ENCODE results near the gene WDR4. TPM values are rescaled to one million over a fixed set of nuclear protein-coding genes. Genes with fewer than 3 reads are reported as not detected.

Gene WDR4
- total and polyA plus RNA-seq, 9 of the 15 experiments (the other 6 are each of a cell fraction or from before 2014, with no cell fraction given): 5.4 to 95.4 (median 32.1) TPM

GRCh38 chr21:42923553-42924432 lies 44.5 kb upstream of the WDR4 start (continued):
- TF ChIP-seq THAP7 (CRISPR knock-in tag; IDR thresholded peaks at IDR 0.05) (no peak), TCF7 (IDR thresholded peaks at IDR 0.05; ENCODE audit: borderline replicate concordance) (peak; percentile 58; the same call in 1 of the 2 replicates), ZBTB1 (CRISPR knock-in tag; IDR thresholded peaks at IDR 0.05; ENCODE audit: borderline replicate concordance, low read depth) (no peak; the same call in 1 of the 2 replicates), ARID3B (CRISPR knock-in tag; IDR thresholded peaks at IDR 0.05; ENCODE audit: borderline replicate concordance) (no peak), BMI1 (IDR thresholded peaks at IDR 0.05; ENCODE audit: low read length) (no peak), ZNF79 (CRISPR knock-in tag; IDR thresholded peaks at IDR 0.05; ENCODE audit: low read depth) (no peak), AFF4 (CRISPR knock-in tag; IDR thresholded peaks at IDR 0.05) (no peak), KDM1A (IDR thresholded peaks at IDR 0.05) (peak; percentile 69 to 73), ZBTB12 (CRISPR knock-in tag; IDR thresholded peaks at IDR 0.05) (no peak), PHF21A (IDR thresholded peaks at IDR 0.05; ENCODE audit: borderline replicate concordance, low read depth) (peak; percentile 95), NFE2 (IDR thresholded peaks at IDR 0.05; ENCODE audit: low read depth) (no peak), HNRNPUL1 (IDR thresholded peaks at IDR 0.05; ENCODE audit: low read length) (no peak), E2F8 (IDR thresholded peaks at IDR 0.05; ENCODE audit: low read depth, partially characterized antibody) (peak; percentile 97), GABPA (tag; conservative IDR thresholded peaks at IDR 0.05; ENCODE audit: low read depth) (peak; percentile 87), EZH2 (IDR thresholded peaks at IDR 0.05; ENCODE audit: borderline replicate concordance, low read depth, low read length) (no peak), EP400 (IDR thresholded peaks at IDR 0.05) (peak; percentile 96), GATA2 (CRISPR knock-in tag; IDR thresholded peaks at IDR 0.05) (no peak)
